CD1c-positive myeloid dendritic cell (primary cell): Measurements from ENCODE around the gene LYRM4.
"Not testable (repeated sequence)": the region's sequence is repeated elsewhere in the genome, so short reads cannot be mapped to it uniquely, and the experiment has no call there.

Source experiments
- DNase-seq: peaks from one replicate; pipeline ENCODE4 v3.0.0-alpha.2; 2016; ENCODE audit errors: extremely low spot score

LYRM4 gene

DNA sequence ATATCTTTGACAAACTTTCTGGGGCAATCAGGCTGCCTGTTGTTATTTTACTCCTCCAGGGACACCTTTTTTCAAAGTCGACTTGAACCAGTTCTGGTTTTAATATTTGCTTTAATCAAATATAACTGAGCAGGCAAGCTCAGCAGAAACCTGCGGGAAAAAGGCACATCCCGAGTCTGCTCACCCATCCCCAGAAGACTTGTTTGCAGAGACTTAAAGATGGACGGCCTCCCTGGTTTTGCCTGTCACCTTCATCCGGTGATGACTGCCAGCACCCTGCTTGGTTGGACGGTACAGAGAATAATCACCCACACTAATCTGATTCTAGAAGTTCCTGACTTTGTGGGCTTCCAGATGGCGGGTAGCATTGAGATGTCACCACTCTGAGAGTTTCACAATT, 138.8 kb downstream of the LYRM4 start:
- DNase-seq, result no peak

DNA sequence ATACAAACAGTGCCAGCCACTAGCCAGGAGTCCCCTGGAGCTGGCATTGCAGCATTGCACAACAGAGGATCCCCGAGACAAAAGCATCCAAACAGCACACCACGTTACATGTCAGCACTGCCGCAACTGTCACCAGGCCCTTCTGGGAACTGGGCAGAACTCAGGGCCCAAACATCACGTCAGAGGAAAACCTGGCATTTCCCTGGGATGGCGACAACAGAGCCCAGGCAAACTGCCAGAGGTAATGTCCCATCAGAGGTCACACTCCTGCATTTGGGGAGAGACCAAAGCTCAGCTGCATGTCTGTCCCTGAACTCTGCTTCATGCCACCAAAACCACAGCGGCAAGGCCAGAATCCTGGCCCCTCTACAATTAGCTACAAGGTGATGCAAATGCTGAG, 139.3 kb downstream of the LYRM4 start:
- no peak for DNase-seq

- DNase-seq, result not testable (repeated sequence)
These were observed 140.2 kb downstream of the LYRM4 start for GRCh38 chr6:5120543-5120942.

GRCh38 chr6:5120011-5120410, 140.7 kb downstream of the LYRM4 start:
- no peak for DNase-seq

- DNase-seq, result no peak
These were observed 141.4 kb downstream of the LYRM4 start for GRCh38 chr6:5119090-5119951.

- DNase-seq, result no peak
These were observed 144.3 kb downstream of the LYRM4 start for GRCh38 chr6:5116243-5116991.

- DNase-seq, result no peak
These were observed 145.6 kb downstream of the LYRM4 start for GRCh38 chr6:5115168-5115567.

DNA sequence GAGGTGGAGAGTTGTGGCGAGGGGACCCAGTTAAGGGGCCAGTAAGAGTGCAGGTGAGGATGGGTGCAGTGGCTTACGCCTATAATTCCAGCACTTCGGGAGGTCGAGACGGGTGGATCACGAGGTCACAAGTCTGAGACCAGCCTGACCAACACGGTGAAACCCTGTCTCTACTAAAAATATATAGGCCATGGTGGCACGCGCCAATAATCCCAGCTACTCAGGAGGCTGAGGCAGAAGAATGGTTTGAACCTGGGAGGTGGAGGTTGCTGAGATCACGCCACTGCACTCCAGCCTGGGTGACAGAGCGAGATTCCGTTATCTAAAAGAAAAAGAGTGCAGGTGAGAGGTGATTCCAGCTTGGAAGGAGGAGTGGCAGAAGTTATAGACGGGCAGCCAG, 147.7 kb downstream of the LYRM4 start:
- no peak for DNase-seq

DNA sequence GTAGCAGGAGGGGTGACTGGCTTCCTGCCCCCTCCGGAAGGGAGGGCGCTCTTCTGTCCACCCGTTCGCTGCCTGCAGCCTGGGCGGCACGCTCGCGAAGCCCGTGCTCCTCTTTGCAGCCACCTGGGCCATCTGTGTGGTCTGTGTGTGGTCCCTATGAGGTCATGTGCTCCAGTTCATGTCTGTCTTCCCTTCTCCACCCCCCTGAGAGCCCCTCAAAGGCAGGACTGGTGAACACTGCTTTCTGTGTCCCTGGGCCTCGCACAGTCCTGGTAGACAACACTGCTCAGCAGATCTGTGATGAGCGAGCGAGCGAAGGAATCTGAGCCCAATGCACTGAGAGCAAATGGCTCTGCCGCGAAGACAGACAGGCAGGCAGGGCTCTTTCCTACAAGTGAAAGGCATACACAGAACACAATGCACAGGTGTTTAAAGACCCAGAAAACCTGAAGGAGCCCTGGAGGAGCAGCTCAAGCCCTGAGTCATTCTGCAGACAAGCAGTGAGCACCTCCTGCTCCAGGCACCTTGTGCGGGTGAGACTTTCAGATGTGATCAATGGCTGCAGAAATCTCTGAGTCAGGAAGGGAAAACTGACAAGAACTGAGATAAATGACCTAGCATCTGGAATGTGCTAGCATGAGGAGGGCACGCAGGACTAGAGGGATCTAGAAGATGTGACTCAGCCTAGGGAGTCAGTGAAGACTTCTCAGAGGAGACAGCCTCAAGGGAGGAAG, 148.5 kb downstream of the LYRM4 start:
- no peak for DNase-seq

GRCh38 chr6:5111626-5112025, 149.1 kb downstream of the LYRM4 start:
- no peak for DNase-seq

- no peak for DNase-seq
These were observed 150.5 kb downstream of the LYRM4 start for GRCh38 chr6:5110246-5110645.

DNA sequence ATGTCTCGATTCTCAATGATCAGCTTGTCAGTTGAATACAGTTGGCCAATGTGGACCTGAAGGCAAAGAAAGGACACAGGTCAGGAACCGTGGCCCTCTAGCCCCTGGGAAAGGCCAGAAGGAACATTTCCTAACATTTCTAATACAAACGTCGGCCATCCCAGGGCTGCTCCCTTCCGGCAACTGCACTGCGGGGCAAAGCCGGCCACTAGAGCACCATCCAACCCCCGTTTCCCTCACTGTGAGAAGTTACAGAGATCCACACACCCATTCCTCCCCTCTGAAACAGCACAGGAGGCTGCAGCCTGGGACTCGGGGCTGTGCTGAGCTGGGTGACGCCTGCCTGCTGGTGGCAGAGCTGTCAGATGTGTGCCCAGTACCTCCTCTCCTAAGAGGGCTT, 151.3 kb downstream of the LYRM4 start:
- no peak for DNase-seq

DNA sequence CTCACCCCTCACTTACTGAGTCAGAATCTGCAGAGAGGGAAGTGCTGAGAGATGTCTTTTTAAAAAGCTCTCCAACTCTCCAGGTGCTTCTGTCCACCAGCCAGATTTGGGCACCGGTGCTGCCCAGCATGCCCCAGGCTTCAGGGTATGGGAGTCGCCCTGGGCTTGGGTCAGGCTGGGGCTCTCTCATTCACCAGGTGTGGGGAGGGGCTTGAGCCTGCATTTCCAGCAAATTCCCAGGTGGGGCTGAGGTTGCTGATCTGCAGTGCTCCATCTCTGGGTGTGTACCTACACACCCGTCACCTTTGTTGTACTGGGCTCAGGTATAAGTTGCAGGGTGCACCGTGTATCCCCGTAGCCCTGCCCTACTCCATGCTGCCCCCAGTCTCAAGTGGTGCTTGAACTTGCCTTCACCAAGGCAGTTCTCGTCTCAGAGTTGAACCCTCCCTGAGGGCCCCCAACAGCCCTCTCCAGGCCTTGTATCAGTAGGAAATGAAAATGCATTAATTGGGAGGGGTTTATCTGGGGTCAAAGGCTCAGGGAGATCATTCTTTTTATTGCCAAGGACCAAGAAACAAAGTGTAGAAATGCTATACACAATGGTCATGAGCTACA, 152.1 kb downstream of the LYRM4 start:
- no peak for DNase-seq

DNA sequence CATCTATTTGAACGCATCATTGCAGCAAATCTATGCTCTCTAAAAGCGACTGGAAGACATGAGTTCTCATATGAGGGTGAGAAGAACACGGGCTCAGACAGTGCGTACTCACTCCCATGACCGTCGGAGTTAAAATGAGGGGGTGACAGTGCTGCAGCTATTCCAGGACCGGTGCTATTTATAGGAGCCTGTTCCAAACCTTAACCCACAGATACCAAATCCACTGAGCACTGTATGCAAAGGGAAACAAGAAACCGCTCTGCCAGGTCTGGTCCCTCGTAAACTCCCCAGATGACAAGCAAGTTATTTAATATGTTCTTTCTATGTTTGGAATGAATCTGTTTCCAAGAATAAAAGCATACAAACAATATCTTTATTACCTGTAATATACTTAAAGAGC, 152.7 kb downstream of the LYRM4 start:
- no peak for DNase-seq

GRCh38 chr6:5107341-5107740, 153.4 kb downstream of the LYRM4 start:
- DNase-seq, result no peak

GRCh38 chr6:5105146-5105545, 155.6 kb downstream of the LYRM4 start:
- DNase-seq, result no peak

DNA sequence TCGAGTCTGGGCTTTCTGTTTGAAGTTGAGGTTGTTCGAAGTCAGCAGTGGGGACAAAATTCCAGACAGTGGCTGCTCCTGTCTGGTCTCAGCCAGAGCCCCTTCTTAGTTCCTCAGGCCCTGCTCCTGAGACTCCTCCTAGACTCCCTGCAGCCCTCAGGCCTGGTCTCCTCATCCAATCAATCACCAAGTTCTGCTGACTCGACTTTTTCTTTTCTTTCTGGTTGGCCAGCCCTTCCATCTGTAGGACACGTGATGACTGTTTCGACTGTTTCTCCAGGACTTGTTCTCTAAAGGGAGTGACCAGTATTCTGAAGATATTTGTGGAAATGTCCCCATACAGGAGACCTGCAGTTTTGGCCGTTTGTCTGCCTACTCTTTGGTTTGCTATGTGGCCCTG, 156.1 kb downstream of the LYRM4 start:
- DNase-seq, result no peak

DNA sequence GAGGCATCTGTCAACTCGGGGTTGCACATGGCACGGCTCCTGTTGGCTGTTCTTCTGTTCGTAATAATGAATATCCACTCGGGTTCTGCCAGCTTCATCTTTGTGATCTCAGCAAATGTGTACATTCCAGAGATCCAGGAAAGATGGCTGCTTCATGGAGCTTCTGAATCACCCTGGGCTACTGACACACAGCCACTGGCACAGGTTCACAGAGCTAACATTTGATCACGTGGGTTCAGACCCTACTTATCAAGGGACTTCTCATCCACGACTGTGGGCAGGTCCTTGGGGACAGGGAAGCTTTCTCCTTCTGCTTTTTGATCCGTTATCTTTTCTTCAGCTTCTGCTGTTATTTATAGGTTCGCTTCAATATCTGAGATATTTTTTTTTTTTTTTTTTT, 157.5 kb downstream of the LYRM4 start:
- DNase-seq, result no peak

GRCh38 chr6:5102267-5102970, 158.3 kb downstream of the LYRM4 start:
- no peak for DNase-seq

- no peak for DNase-seq
These were observed 159.9 kb downstream of the LYRM4 start for GRCh38 chr6:5100806-5101205.

GRCh38 chr6:5099537-5099936, 161.2 kb downstream of the LYRM4 start:
- no peak for DNase-seq
